WTC11 (cell line): Measurements from ENCODE around the gene TPRG1L. TPM values are rescaled to one million over a fixed set of nuclear protein-coding genes. Genes with fewer than 3 reads are reported as not detected.

Source experiments
- ATAC-seq: fragments of 200-7000 bp; cut with Tn5 transposase; 2 replicates; pipeline ENCODE4 v1.10.0; 2021; ENCODE audit warnings: mild to moderate bottlenecking, moderate library complexity
- CTCF ChIA-PET: fragments of 300-600 bp; sonication (Branson Sonifier 250); formaldehyde crosslinking; loops from one replicate; lab custom pipeline; 2021; ENCODE audit warnings: antibody characterized with exemption; lab: Charles Lee
- POLR2A ChIA-PET: fragments of 350-600 bp; sonication (Branson Sonifier 250); formaldehyde crosslinking; loops from one replicate; lab custom pipeline; 2021; ENCODE audit warnings: antibody characterized with exemption; lab: Charles Lee
- DNase-seq: peaks from one replicate; pipeline ENCODE4 v3.0.0; 2021; ENCODE audit warnings: low spot score
- H3K27ac Mint-ChIP-seq: 2 replicates; pipeline ENCODE4 v1.8.0; 2021; ENCODE audit warnings: mixed read lengths
- H3K27me3 Mint-ChIP-seq: 2 replicates; pipeline ENCODE4 v1.8.0; 2021; ENCODE audit warnings: low read depth, mild to moderate bottlenecking, moderate library complexity, mixed read lengths
- H3K36me3 Mint-ChIP-seq: 2 replicates; pipeline ENCODE4 v1.8.0; 2021; ENCODE audit warnings: mixed read lengths
- H3K4me1 Mint-ChIP-seq: 2 replicates; pipeline ENCODE4 v1.8.0; 2022; ENCODE audit warnings: mixed read lengths
- H3K4me3 Mint-ChIP-seq: 2 replicates; pipeline ENCODE4 v1.8.0; 2021; ENCODE audit warnings: mild to moderate bottlenecking, moderate library complexity, mixed read lengths
- H3K9me3 Mint-ChIP-seq: 2 replicates; pipeline ENCODE4 v1.8.0; 2021; ENCODE audit warnings: mixed read lengths
- CBFB ChIP-seq: sonication (generic); formaldehyde crosslinking; IDR thresholded peaks from 2 replicates; pipeline ENCODE4 v1.8.1; 2022; ENCODE audit warnings: mild to moderate bottlenecking, low read depth, missing genetic modification reagents
- FOXK1 ChIP-seq: sonication (generic); formaldehyde crosslinking; IDR thresholded peaks from 2 replicates; pipeline ENCODE4 v1.8.0; 2022; ENCODE audit warnings: mild to moderate bottlenecking, moderate library complexity, missing genetic modification reagents
- GABPB1 ChIP-seq: sonication (generic); formaldehyde crosslinking; IDR thresholded peaks from 2 replicates; pipeline ENCODE4 v1.8.1; 2023; ENCODE audit warnings: mild to moderate bottlenecking, missing genetic modification reagents
- HMGXB4 ChIP-seq: sonication (generic); formaldehyde crosslinking; IDR thresholded peaks from 2 replicates; pipeline ENCODE4 v1.8.1; 2023; ENCODE audit warnings: mild to moderate bottlenecking, moderate library complexity, missing genetic modification reagents
- NFATC4 ChIP-seq: fragments of 250-450 bp; sonication (Bioruptor Pico); IDR thresholded peaks from 2 replicates; pipeline ENCODE4 v1.9.0; 2021; ENCODE audit warnings: mild to moderate bottlenecking
- NFE2L1 ChIP-seq: sonication (generic); formaldehyde crosslinking; IDR thresholded peaks from 2 replicates; pipeline ENCODE4 v1.8.1; 2023; ENCODE audit warnings: missing genetic modification reagents
- NFYB ChIP-seq: sonication (generic); formaldehyde crosslinking; conservative IDR thresholded peaks from 2 replicates; pipeline ENCODE4 v1.8.0; 2022; ENCODE audit warnings: low read depth, missing genetic modification reagents
- NR1H2 ChIP-seq: sonication (generic); formaldehyde crosslinking; IDR thresholded peaks from 2 replicates; pipeline ENCODE4 v1.9.0; 2021; ENCODE audit warnings: mild to moderate bottlenecking, moderate library complexity, missing genetic modification reagents
- PREB ChIP-seq: sonication (generic); formaldehyde crosslinking; IDR thresholded peaks from 2 replicates; pipeline ENCODE4 v1.8.1; 2022; ENCODE audit warnings: mild to moderate bottlenecking, missing genetic modification reagents, moderate library complexity, borderline replicate concordance
- PRRX2 ChIP-seq: fragments of 250-450 bp; sonication (Bioruptor Pico); IDR thresholded peaks from 2 replicates; pipeline ENCODE4 v1.8.0; 2021; ENCODE audit warnings: mild to moderate bottlenecking
- SMAD3 ChIP-seq: sonication (generic); formaldehyde crosslinking; IDR thresholded peaks from 2 replicates; pipeline ENCODE4 v1.8.0; 2022; ENCODE audit warnings: missing genetic modification reagents, mild to moderate bottlenecking, borderline replicate concordance
- TEAD4 ChIP-seq: sonication (generic); formaldehyde crosslinking; IDR thresholded peaks from 2 replicates; pipeline ENCODE4 v1.8.0; 2022; ENCODE audit warnings: mild to moderate bottlenecking, missing genetic modification reagents
- TP53 ChIP-seq: sonication (generic); formaldehyde crosslinking; IDR thresholded peaks from 2 replicates; pipeline ENCODE4 v1.8.1; 2023; ENCODE audit warnings: mild to moderate bottlenecking, missing genetic modification reagents
- USF2 ChIP-seq: sonication (generic); formaldehyde crosslinking; IDR thresholded peaks from 2 replicates; pipeline ENCODE4 v1.8.1; 2023; ENCODE audit warnings: mild to moderate bottlenecking, missing genetic modification reagents, moderate library complexity
- ZNF232 ChIP-seq: sonication (generic); formaldehyde crosslinking; IDR thresholded peaks from 2 replicates; pipeline ENCODE4 v1.8.0; 2022; ENCODE audit warnings: mild to moderate bottlenecking, missing genetic modification reagents
- ZNF423 ChIP-seq: fragments of 250-450 bp; sonication (Bioruptor Pico); IDR thresholded peaks from 2 replicates; pipeline ENCODE4 v2.1.2; 2022; ENCODE audit warnings: mild to moderate bottlenecking, moderate library complexity
- total RNA-seq: library from RNA; stranded (reverse); gene quantifications from 3 replicates; pipeline ENCODE4 v1.2.3, GENCODE V29; 2021
- TF ChIP-seq, protein P1 (sequence below): sonication (generic); formaldehyde crosslinking; IDR thresholded peaks from 2 replicates; pipeline ENCODE4 v1.8.0; 2022; ENCODE audit warnings: mild to moderate bottlenecking, missing genetic modification reagents
- TF ChIP-seq, protein P2 (sequence below): fragments of 200-600 bp; IDR thresholded peaks from 2 replicates; pipeline ENCODE4 v1.8.0; 2022; ENCODE audit warnings: antibody characterized with exemption
- TF ChIP-seq, protein P3 (sequence below): fragments of 250-450 bp; sonication (Bioruptor Pico); conservative IDR thresholded peaks from 2 replicates; pipeline ENCODE4 v1.9.0; 2021; ENCODE audit warnings: mild to moderate bottlenecking

Gene TPRG1L
- total RNA-seq, 1 experiment from 2014 or later = 20.9 TPM

GRCh38 chr1:3606779-3607702, 17.8 kb upstream of the TPRG1L start:
- DNase-seq = no peak
- Mint-ChIP-seq H3K27ac (no peak overlapping the region), H3K36me3 (no peaks in the 10 kb centered on the region), H3K4me1 (peaks cover 12% of the 10 kb centered on the region), H3K27me3 (peaks cover 4% of the 10 kb centered on the region), H3K4me3 (no peak overlapping the region), H3K9me3 (no peaks in the 10 kb centered on the region)
- TF ChIP-seq NR1H2 = no peak
- POLR2A ChIA-PET = no interaction called here
- CTCF ChIA-PET = interaction anchor here (0.8 to 2.2 kb wide), 5 partner anchors 8 to 116 kb away, joined by 3 to 11 read pairs (median 5); no protein-coding TSS in a partner anchor
- ATAC-seq = no peak

GRCh38 chr1:3607703-3608065, 17.1 kb upstream of the TPRG1L start:
- no peaks in the 10 kb centered on the region for H3K9me3 Mint-ChIP-seq
- TF ChIP-seq GABPB1 (CRISPR knock-in tag) (no peak), TEAD4 (CRISPR knock-in tag) (no peak), FOXK1 (CRISPR knock-in tag) (no peak), NFYB (no peak), SMAD3 (no peak), CBFB (no peak), ZNF423 (CRISPR knock-in tag) (no peak), NFATC4 (CRISPR knock-in tag) (no peak), PRRX2 (CRISPR knock-in tag) (no peak), NFE2L1 (CRISPR knock-in tag) (no peak), HMGXB4 (CRISPR knock-in tag) (no peak), USF2 (CRISPR knock-in tag) (no peak), TP53 (no peak), ZNF232 (CRISPR knock-in tag) (no peak)
- TF ChIP-seq, protein P1, sequence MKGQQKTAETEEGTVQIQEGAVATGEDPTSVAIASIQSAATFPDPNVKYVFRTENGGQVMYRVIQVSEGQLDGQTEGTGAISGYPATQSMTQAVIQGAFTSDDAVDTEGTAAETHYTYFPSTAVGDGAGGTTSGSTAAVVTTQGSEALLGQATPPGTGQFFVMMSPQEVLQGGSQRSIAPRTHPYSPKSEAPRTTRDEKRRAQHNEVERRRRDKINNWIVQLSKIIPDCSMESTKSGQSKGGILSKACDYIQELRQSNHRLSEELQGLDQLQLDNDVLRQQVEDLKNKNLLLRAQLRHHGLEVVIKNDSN (CRISPR knock-in tag) = no peak
- POLR2A ChIA-PET = no interaction called here
- DNase-seq = no peak
- H3K36me3 Mint-ChIP-seq = no peaks in the 10 kb centered on the region
- no peak for ATAC-seq
- H3K4me1 Mint-ChIP-seq = peaks cover 15% of the 10 kb centered on the region
- H3K27me3 Mint-ChIP-seq = peaks cover 10% of the 10 kb centered on the region
- CTCF ChIA-PET = interaction anchor here (0.8 to 2.2 kb wide), 4 partner anchors 11 to 155 kb away, joined by 4 to 11 read pairs (median 6); no protein-coding TSS in a partner anchor
- H3K4me3 Mint-ChIP-seq = no peak overlapping the region
- H3K27ac Mint-ChIP-seq = no peak overlapping the region

DNA sequence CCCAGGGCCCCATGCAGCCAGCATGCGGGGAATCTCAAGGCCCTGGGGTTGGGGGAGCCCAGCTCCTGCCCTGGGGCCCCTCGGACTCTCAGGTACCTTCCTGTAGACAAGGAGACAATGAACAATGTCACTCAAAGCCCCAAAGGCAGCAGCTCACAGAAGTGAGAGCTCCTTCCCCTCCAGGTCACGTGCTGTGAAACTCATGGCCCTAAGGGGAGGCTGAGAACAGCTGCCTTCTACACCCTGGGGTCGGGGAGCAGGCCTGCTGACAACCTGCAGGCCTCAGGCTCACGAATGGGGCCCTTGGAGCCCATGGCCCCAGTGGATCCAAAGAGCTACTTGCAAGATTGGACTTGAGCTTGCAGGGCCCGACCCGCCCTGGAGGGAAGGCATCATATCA, 16.7 kb upstream of the TPRG1L start:
- ChIA-PET CTCF (interaction anchor here (0.8 to 2.2 kb wide), 6 partner anchors 11 to 155 kb away, joined by 3 to 11 read pairs (median 5); no protein-coding TSS in a partner anchor), POLR2A (no interaction called here)
- Mint-ChIP-seq H3K4me1 (peaks cover 17% of the 10 kb centered on the region), H3K36me3 (no peaks in the 10 kb centered on the region), H3K27ac (no peak overlapping the region), H3K9me3 (no peaks in the 10 kb centered on the region), H3K4me3 (no peak overlapping the region), H3K27me3 (peaks cover 15% of the 10 kb centered on the region)
- no peak for ATAC-seq
- DNase-seq = no peak
- TF ChIP-seq PREB (CRISPR knock-in tag) (no peak), TEAD4 (CRISPR knock-in tag) (no peak)
- TF ChIP-seq, protein P2, sequence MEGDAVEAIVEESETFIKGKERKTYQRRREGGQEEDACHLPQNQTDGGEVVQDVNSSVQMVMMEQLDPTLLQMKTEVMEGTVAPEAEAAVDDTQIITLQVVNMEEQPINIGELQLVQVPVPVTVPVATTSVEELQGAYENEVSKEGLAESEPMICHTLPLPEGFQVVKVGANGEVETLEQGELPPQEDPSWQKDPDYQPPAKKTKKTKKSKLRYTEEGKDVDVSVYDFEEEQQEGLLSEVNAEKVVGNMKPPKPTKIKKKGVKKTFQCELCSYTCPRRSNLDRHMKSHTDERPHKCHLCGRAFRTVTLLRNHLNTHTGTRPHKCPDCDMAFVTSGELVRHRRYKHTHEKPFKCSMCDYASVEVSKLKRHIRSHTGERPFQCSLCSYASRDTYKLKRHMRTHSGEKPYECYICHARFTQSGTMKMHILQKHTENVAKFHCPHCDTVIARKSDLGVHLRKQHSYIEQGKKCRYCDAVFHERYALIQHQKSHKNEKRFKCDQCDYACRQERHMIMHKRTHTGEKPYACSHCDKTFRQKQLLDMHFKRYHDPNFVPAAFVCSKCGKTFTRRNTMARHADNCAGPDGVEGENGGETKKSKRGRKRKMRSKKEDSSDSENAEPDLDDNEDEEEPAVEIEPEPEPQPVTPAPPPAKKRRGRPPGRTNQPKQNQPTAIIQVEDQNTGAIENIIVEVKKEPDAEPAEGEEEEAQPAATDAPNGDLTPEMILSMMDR = no peak
- TF ChIP-seq, protein P3, sequence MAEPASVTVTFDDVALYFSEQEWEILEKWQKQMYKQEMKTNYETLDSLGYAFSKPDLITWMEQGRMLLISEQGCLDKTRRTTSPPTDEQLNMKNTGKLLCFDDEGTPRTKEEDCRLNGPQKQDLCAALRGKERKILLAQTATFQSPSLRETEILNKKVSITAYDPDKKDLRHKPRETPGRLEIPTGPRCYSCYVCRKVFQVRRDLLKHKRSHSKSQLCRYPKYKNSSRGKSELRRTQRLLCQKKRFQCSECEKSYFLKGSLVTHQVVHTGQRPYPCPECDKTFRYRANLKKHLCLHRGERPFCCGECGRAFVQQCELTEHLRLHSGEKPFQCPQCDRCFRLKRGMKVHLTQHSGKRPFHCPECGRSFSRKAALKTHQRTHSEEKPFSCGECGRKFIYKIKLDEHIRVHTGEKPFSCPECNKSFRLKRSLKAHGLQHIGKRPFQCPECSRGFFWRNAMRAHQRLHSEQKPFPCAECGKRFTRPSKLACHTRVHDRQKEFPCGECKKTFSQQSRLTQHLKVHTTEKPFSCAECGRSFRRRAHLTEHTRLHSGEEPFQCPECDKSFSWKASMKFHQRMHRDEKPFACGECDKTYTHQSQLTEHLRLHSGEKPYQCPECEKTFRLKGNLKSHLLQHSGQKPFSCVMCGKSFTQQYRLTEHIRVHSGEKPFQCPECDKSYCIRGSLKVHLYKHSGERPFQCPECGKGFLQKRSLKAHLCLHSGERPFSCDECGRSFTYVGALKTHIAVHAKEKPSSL = no peak
